B cell (primary cell): ENCODE results near the gene CPLANE1. TPM values are rescaled to one million over a fixed set of nuclear protein-coding genes. Genes with fewer than 3 reads are reported as not detected.
"Not testable (repeated sequence)": the region's sequence is repeated elsewhere in the genome, so short reads cannot be mapped to it uniquely, and the experiment has no call there.

Experiments
- ATAC-seq: fragments of 200-7000 bp; cut with Tn5 transposase; one replicate; pipeline ENCODE4 v1.10.0; 2021; ENCODE audit warnings: low read depth, mild to moderate bottlenecking, moderate number of reproducible peaks, moderate library complexity
- CTCF ChIA-PET: fragments of 350-600 bp; sonication (Branson Sonifier 250); formaldehyde crosslinking; loops from one replicate; lab custom pipeline; 2021; ENCODE audit warnings: antibody characterized with exemption, inconsistent platforms; lab: Charles Lee
- POLR2A ChIA-PET: fragments of 350-600 bp; sonication (Branson Sonifier 250); formaldehyde crosslinking; loops from one replicate; lab custom pipeline; 2021; ENCODE audit warnings: antibody characterized with exemption; lab: Charles Lee
- DNase-seq: peaks from one replicate; pipeline ENCODE4 v3.0.0; 2013
- H2AFZ ChIP-seq: 2 replicates; pipeline ENCODE4 v1.6.1; 2012; ENCODE audit warnings: mild to moderate bottlenecking, low read depth, low read length; ENCODE audit not compliant: insufficient read depth, poor library complexity, severe bottlenecking
- H3K27ac ChIP-seq, 2 donors: 1 replicate in 1 of 2; 2 replicates in 1 of 2; pipeline ENCODE4 v1.5.1; 2012 to 2013; ENCODE audit warnings: low read length in 2 of 2, mild to moderate bottlenecking in 2 of 2, moderate library complexity in 1 of 2
- H3K27me3 ChIP-seq, 4 experiments: fragments of 200-600 bp in 1 of 4; sonication (generic) in 1 of 4; replicated peaks in 1 of 4; 1 replicate in 2 of 4; 2 replicates in 2 of 4; pipeline versions ENCODE4 v1.6.1 to v1.7.0; 2013 to 2016; ENCODE audit warnings: low read length in 3 of 4, mild to moderate bottlenecking in 2 of 4, mixed read lengths in 1 of 4, moderate library complexity in 1 of 4; ENCODE audit not compliant: insufficient read depth in 4 of 4, control insufficient read depth in 3 of 4; ENCODE audit errors: control extremely low read depth in 1 of 4
- H3K36me3 ChIP-seq, 2 experiments: replicated peaks in 1 of 2; 1 replicate in 1 of 2; 2 replicates in 1 of 2; pipeline versions ENCODE4 v1.6.1 to v1.7.1; 2013; ENCODE audit warnings: low read length in 1 of 2; ENCODE audit not compliant: insufficient read depth in 2 of 2, control insufficient read depth in 1 of 2; ENCODE audit errors: control extremely low read depth in 1 of 2, extremely low read depth in 1 of 2
- H3K4me1 ChIP-seq, 2 donors: fragments of 200-600 bp in 1 of 2; sonication (generic) in 1 of 2; 1 replicate in 1 of 2; 2 replicates in 1 of 2; pipeline versions ENCODE4 v1.5.1 to v1.6.1; 2013 to 2017; ENCODE audit warnings: low read length in 2 of 2; ENCODE audit not compliant: control insufficient read depth in 2 of 2, insufficient read depth in 2 of 2
- H3K4me2 ChIP-seq: replicated peaks from 2 replicates; pipeline ENCODE3; 2012; ENCODE audit warnings: mild to moderate bottlenecking, low read depth, low read length; ENCODE audit not compliant: poor library complexity, severe bottlenecking
- H3K4me3 ChIP-seq, 5 experiments: fragments of 200-600 bp in 1 of 5; sonication (generic) in 1 of 5; 1 replicate in 3 of 5; 2 replicates in 2 of 5; pipeline versions ENCODE4 v1.5.1 to v1.7.0; 2011 to 2016; ENCODE audit warnings: low read length in 4 of 5, mild to moderate bottlenecking in 4 of 5, low read depth in 2 of 5, control low read depth in 1 of 5, moderate library complexity in 1 of 5; ENCODE audit not compliant: insufficient read depth in 1 of 5; ENCODE audit errors: control extremely low read depth in 1 of 5, extremely low read depth in 1 of 5
- H3K79me2 ChIP-seq: fragments of 200-600 bp; sonication (generic); one replicate; pipeline ENCODE4 v1.6.0; 2016; ENCODE audit warnings: low read length; ENCODE audit not compliant: control insufficient read depth, insufficient read depth
- H3K9ac ChIP-seq: fragments of 200-600 bp; sonication (generic); 2 replicates; pipeline ENCODE4 v1.6.1; 2017; ENCODE audit warnings: mild to moderate bottlenecking, low read length, moderate library complexity
- H3K9me3 ChIP-seq, 3 donors: one replicate each; pipeline versions ENCODE4 v1.6.1 to v1.7.1; 2013; ENCODE audit warnings: low read length in 2 of 3; ENCODE audit not compliant: control insufficient read depth in 2 of 3, insufficient read depth in 1 of 3; ENCODE audit errors: control extremely low read depth in 1 of 3
- H4K20me1 ChIP-seq: 2 replicates; pipeline ENCODE4 v1.6.0; 2012; ENCODE audit warnings: mild to moderate bottlenecking, low read length; ENCODE audit not compliant: insufficient read depth, control insufficient read depth, poor library complexity, severe bottlenecking
- H3K27ac Mint-ChIP-seq: one replicate; pipeline ENCODE4 v1.8.0; 2021; ENCODE audit warnings: mixed read lengths
- H3K27me3 Mint-ChIP-seq: one replicate; pipeline ENCODE4 v1.8.0; 2021; ENCODE audit warnings: mixed read lengths
- H3K4me1 Mint-ChIP-seq: one replicate; pipeline ENCODE4 v1.8.0; 2021; ENCODE audit warnings: mixed read lengths
- H3K4me3 Mint-ChIP-seq: one replicate; pipeline ENCODE4 v1.8.0; 2021; ENCODE audit warnings: mixed read lengths
- H3K9me3 Mint-ChIP-seq: one replicate; pipeline ENCODE4 v1.8.0; 2022; ENCODE audit warnings: mixed read lengths; ENCODE audit not compliant: insufficient read depth
- CTCF ChIP-seq: fragments of 200-600 bp; IDR thresholded peaks from one replicate; pipeline ENCODE4 v1.8.0; 2022; ENCODE audit warnings: antibody characterized with exemption, mild to moderate bottlenecking
- EZH2 ChIP-seq: IDR thresholded peaks from 2 replicates; pipeline ENCODE4 v1.6.1; 2012; ENCODE audit warnings: borderline replicate concordance, low read depth, mild to moderate bottlenecking, moderate library complexity, low read length; ENCODE audit not compliant: insufficient read depth, poor library complexity, severe bottlenecking
- WGBS: methylation state at CpG from one replicate; pipeline ENCODE4 v1.1.5; 2013; ENCODE audit warnings: missing lambda C conversion rate; ENCODE audit not compliant: insufficient coverage; 5-methylcytosine and 5-hydroxymethylcytosine counted together
- intact Hi-C: fragments of 100-400 bp; cut with micrococcal nuclease; formaldehyde crosslinking; loops from one replicate; pipeline ENCODE4 v1.10.0; 2022
- polyA plus RNA-seq: library from polyadenylated mRNA; depleted of rRNA; stranded (reverse); fragments of >200 nt; gene quantifications from 2 replicates; pipeline ENCODE4 v1.2.3, GENCODE V29; 2012
- total RNA-seq, 2 donors: library from RNA; stranded (reverse); fragments of 120-200 nt in 1 of 2; gene quantifications; 1 replicate in 1 of 2; 2 replicates in 1 of 2; pipeline versions ENCODE4 v1.2.3 to v1.2.4, GENCODE V29; 2013 to 2022

The CPLANE1 gene
- total and polyA plus RNA-seq, 2 donors (not counting 1 experiment from before 2014, with no cell fraction given): 1.9 to 17.9 TPM

DNA sequence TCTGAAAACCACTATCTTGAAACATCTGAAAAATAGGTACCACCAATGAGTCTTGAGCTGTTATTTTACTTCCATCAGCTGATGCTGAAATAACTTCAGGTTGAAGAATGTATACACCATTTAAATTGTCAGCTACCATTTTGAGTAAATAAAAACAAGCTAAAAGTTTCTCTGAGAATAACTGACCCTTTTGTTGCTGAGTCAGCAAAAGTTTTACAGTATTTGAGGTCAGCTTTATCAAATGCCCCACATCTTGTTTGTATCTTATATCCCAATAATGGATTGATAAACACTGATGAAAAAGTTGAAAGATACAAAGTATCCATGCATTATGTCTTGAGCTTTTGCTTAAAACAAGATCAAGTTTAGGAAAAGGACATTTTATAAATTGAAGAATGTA, 22.8 kb downstream of the CPLANE1 start:
- Histone ChIP-seq H3K4me3 (no peak overlapping the region), H3K9ac (no peak overlapping the region), H3K27ac (no peak overlapping the region), H3K4me2 (no peak overlapping the region), H4K20me1 (no peaks in the 10 kb centered on the region), H3K27me3 (no peaks in the 10 kb centered on the region), H3K9me3 (no peaks in the 10 kb centered on the region), H2AFZ (no peak overlapping the region), H3K36me3 (peaks cover 3 to 6% of the 10 kb centered on the region in 2 experiments), H3K4me1 (no peaks in the 10 kb centered on the region), H3K79me2 (no peaks in the 10 kb centered on the region)
- ATAC-seq (no peak), DNase-seq (no peak)
- TF ChIP-seq CTCF: no peak
- TF ChIP-seq EZH2: no peak
- H3K27ac Mint-ChIP-seq: no peak overlapping the region
- no peaks in the 10 kb centered on the region for H3K27me3 Mint-ChIP-seq
- intact Hi-C loops: no loop called here
- CTCF ChIA-PET: no interaction called here
- H3K9me3 Mint-ChIP-seq: no peaks in the 10 kb centered on the region
- H3K4me3 Mint-ChIP-seq: no peak overlapping the region
- POLR2A ChIA-PET: no interaction called here
- no peaks in the 10 kb centered on the region for H3K4me1 Mint-ChIP-seq

- intact Hi-C loops: no loop called here
- ATAC-seq: no peak
- CTCF ChIA-PET: no interaction called here
- Histone ChIP-seq H3K27ac (no peak overlapping the region), H3K4me2 (no peak overlapping the region), H3K36me3 (peaks cover 0 to 13% of the 10 kb centered on the region in 2 experiments), H3K4me1 (no peaks in the 10 kb centered on the region), H3K4me3 (no peak overlapping the region), H3K9ac (no peak overlapping the region), H3K27me3 (no peaks in the 10 kb centered on the region), H4K20me1 (no peaks in the 10 kb centered on the region), H3K79me2 (no peaks in the 10 kb centered on the region), H3K9me3 (no peaks in the 10 kb centered on the region), H2AFZ (no peak overlapping the region)
- no peak for DNase-seq
- no peak for TF ChIP-seq CTCF
- no peak overlapping the region for H3K4me3 Mint-ChIP-seq
- no peaks in the 10 kb centered on the region for H3K4me1 Mint-ChIP-seq
- POLR2A ChIA-PET: no interaction called here
- H3K27ac Mint-ChIP-seq: no peak overlapping the region
- H3K9me3 Mint-ChIP-seq: no peaks in the 10 kb centered on the region
- H3K27me3 Mint-ChIP-seq: no peaks in the 10 kb centered on the region
Observed at GRCh38 chr5:37222181-37222580, 27.0 kb downstream of the CPLANE1 start.

DNA sequence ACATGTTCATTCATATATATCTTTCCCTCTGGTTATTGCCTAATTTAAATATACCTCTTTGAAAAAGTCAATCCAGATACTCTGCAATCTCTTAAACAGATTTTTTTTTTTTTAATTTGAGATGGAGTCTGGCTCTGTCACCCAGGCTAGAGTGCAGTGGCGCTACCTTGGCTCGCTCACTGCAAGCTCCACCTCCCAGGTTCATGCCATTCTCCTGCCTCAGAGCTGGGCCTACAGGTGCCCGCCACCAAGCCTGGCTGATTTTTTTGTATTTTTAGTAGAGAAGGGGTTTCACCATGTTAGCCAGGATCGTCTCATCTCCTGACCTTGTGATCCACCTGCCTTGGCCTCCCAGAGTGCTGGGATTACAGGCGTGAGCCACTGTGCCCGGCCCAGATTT, 28.8 kb downstream of the CPLANE1 start:
- H3K79me2 ChIP-seq, H3K27me3 ChIP-seq, H3K9me3 Mint-ChIP-seq, H2AFZ ChIP-seq, DNase-seq, ATAC-seq, H4K20me1 ChIP-seq, H3K27ac ChIP-seq, H3K9me3 ChIP-seq, POLR2A ChIA-PET, H3K27me3 Mint-ChIP-seq, H3K4me3 Mint-ChIP-seq, H3K4me3 ChIP-seq, H3K4me2 ChIP-seq, H3K27ac Mint-ChIP-seq, H3K4me1 ChIP-seq, H3K9ac ChIP-seq, H3K4me1 Mint-ChIP-seq, intact Hi-C loops: not testable (repeated sequence)
- CTCF ChIA-PET: interaction anchor here (0.6 kb wide), 1 partner anchor 12 kb away, joined by 3 read pairs; no protein-coding TSS in a partner anchor
- WGBS: 100% methylated on average over 3 of the region's 6 CpGs
- H3K36me3 ChIP-seq: peaks cover 0 to 10% of the 10 kb centered on the region in 2 experiments
